IMR-90 (cell line): ENCODE measurements around the gene TIPIN. TPM values are rescaled to one million over a fixed set of nuclear protein-coding genes. Genes with fewer than 3 reads are reported as not detected.

Experiments used
- NFE2L2 ChIP-seq: fragments of 150-350 bp; IDR thresholded peaks from 2 replicates; pipeline ENCODE4 v1.6.1; 2016; ENCODE audit warnings: low read depth, mild to moderate bottlenecking, low read length
- microRNA-seq, 2 experiments: library from miRNA; stranded (forward) in 1 of 2; unstranded in 1 of 2; fragments of 10-50 nt in 1 of 2; fragments of <30 nt in 1 of 2; gene quantifications in 1 of 2; microRNA quantifications in 1 of 2; one replicate each; pipeline versions ENCODE3 to v1.1.0; 2013 to 2020; ENCODE audit not compliant: insufficient read depth in 1 of 2, insufficient read length in 1 of 2, unreplicated experiment in 1 of 2
- polyA plus RNA-seq, 3 experiments: library from polyadenylated mRNA; depleted of rRNA; stranded (reverse); fragments of >200 nt; gene quantifications; 2 replicates each; pipeline ENCODE4 v1.2.3, GENCODE V29; 2012; ENCODE audit warnings: low replicate concordance in 1 of 3
- small RNA-seq, 5 experiments: library from RNA; depleted of rRNA; stranded (forward); fragments of <200 nt; gene quantifications; one replicate each; pipeline ENCODE3, GENCODE V24; 2012
- total RNA-seq: library from RNA; depleted of rRNA; stranded (reverse); fragments of >200 nt; gene quantifications from 2 replicates; pipeline ENCODE4 v1.2.3, GENCODE V29; 2012; rRNA removed

The TIPIN gene
- total and polyA plus RNA-seq, 2 of the 4 experiments (the other 2 are of a cell fraction): 6.3 to 7.3 TPM

DNA sequence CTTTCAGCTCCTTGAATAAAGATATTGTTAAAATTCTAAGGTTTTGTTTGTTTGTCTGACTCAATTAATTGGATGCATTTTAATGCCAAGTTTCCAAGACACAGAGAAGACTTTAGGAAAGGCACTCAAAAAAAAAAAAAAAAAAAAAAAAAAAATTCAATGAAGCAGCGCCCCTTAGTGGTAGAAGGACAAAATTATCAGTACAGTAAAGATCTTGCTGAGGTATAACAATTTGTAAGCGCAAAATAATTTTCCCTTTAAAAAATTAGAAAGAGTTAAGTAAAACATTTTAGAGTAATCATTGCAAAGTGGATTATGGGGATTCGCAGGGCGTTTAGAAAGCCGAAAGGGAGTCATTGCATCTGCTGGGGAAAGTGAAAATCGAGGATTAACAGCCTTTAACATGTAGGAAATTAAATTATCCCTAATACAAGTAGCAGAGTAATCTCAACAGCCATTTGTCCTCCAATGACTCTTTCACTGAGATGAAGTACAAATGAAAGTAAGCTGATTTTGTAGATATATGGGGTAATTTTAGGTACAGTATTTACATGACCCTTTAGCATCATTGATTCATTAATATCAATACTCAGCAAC, 68.9 kb downstream of the TIPIN start (continued):
- no peak for TF ChIP-seq NFE2L2

Small RNA genes within 50 kb of the gene (microRNA-seq; reads per million reads assigned to microRNA genes)
- gene RF00019 (ENCODE audit: insufficient read depth, insufficient read length): not detected
- gene SCARNA14 (ENCODE audit: insufficient read depth, insufficient read length): 3.1 reads per million

Small RNA genes within 50 kb of the gene (small RNA-seq; reads per million reads assigned to genes)
- gene RF00019 (0 reads per million in 5 experiments), gene SCARNA14 (5.9 to 20.5 (median 11.1) reads per million in 5 experiments)

Other genes starting within 250 kb of the TIPIN start
- gene MEGF11, start 102.9 kb downstream of the TIPIN start, total RNA-seq: not detected in 2 replicates
- not detected in 2 replicates for gene MEGF11, start 102.9 kb downstream of the TIPIN start, polyA plus RNA-seq (2012; rRNA removed)
- gene DIS3L, start 63.1 kb downstream of the TIPIN start, total RNA-seq: 12.2 and 14.5 TPM in 2 replicates
- gene DIS3L, start 63.1 kb downstream of the TIPIN start, polyA plus RNA-seq (2012; rRNA removed): 4.2 and 5.1 TPM in 2 replicates
- gene MAP2K1, start 30.2 kb upstream of the TIPIN start, total RNA-seq: 37.8 and 58.9 TPM in 2 replicates
- gene MAP2K1, start 30.2 kb upstream of the TIPIN start, polyA plus RNA-seq (2012; rRNA removed): 33.3 and 34.7 TPM in 2 replicates
- gene SNAPC5, start 141.1 kb upstream of the TIPIN start, total RNA-seq: 26.3 and 40.8 TPM in 2 replicates
- 25.4 and 25.9 TPM in 2 replicates for gene SNAPC5, start 141.1 kb upstream of the TIPIN start, polyA plus RNA-seq (2012; rRNA removed)
- gene RPL4, start 148.2 kb upstream of the TIPIN start, total RNA-seq: 6,510 and 13,244 TPM in 2 replicates
- 3,530 and 4,083 TPM in 2 replicates for gene RPL4, start 148.2 kb upstream of the TIPIN start, polyA plus RNA-seq (2012; rRNA removed)
- gene ZWILCH, start 148.6 kb upstream of the TIPIN start, total RNA-seq: 22.2 and 28.1 TPM in 2 replicates
- 10.3 and 10.5 TPM in 2 replicates for gene ZWILCH, start 148.6 kb upstream of the TIPIN start, polyA plus RNA-seq (2012; rRNA removed)
- 8.9 and 10.4 TPM in 2 replicates for gene LCTL, start 209.3 kb upstream of the TIPIN start, total RNA-seq
- gene LCTL, start 209.3 kb upstream of the TIPIN start, polyA plus RNA-seq (2012; rRNA removed): 10.3 and 10.5 TPM in 2 replicates